Common myeloid progenitor, CD34-positive (primary cell): ENCODE data around the gene PPP1R3E.

ENCODE experiments used
- CTCF ChIA-PET: fragments of 350-600 bp; sonication (Branson Sonifier 250); formaldehyde crosslinking; loops from one replicate; lab custom pipeline; 2021; ENCODE audit warnings: antibody characterized with exemption; lab: Charles Lee
- POLR2A ChIA-PET: fragments of 350-600 bp; sonication (Branson Sonifier 250); formaldehyde crosslinking; loops from one replicate; lab custom pipeline; 2021; ENCODE audit warnings: antibody characterized with exemption; lab: Charles Lee
- DNase-seq, 3 donors: peaks; one replicate each; pipeline versions ENCODE4 v3.0.0 to v3.0.0-alpha.2; 2013
- H3K27ac ChIP-seq, 2 experiments: 1 replicate in 1 of 2; 2 replicates in 1 of 2; pipeline ENCODE4 v1.7.0; 2013; ENCODE audit warnings: inconsistent platforms in 2 of 2, low read length in 2 of 2, mild to moderate bottlenecking in 2 of 2, low read depth in 1 of 2, moderate library complexity in 1 of 2; ENCODE audit not compliant: severe bottlenecking in 2 of 2, insufficient read depth in 1 of 2, poor library complexity in 1 of 2
- H3K27me3 ChIP-seq, 5 experiments: replicated peaks in 2 of 5; 1 replicate in 3 of 5; 2 replicates in 2 of 5; pipeline versions ENCODE4 v1.6.1 to v1.7.0; 2013; ENCODE audit warnings: low read length in 4 of 5, mild to moderate bottlenecking in 2 of 5, moderate library complexity in 2 of 5, inconsistent platforms in 1 of 5; ENCODE audit not compliant: insufficient read depth in 5 of 5, control insufficient read depth in 4 of 5
- H3K36me3 ChIP-seq, 4 experiments: 1 replicate in 2 of 4; 2 replicates in 2 of 4; pipeline versions ENCODE4 v1.6.1 to v1.7.0; 2013; ENCODE audit warnings: low read length in 3 of 4, control low read depth in 1 of 4, mild to moderate bottlenecking in 1 of 4; ENCODE audit not compliant: control insufficient read depth in 4 of 4, insufficient read depth in 4 of 4
- H3K4me1 ChIP-seq, 4 experiments: 1 replicate in 3 of 4; 2 replicates in 1 of 4; pipeline versions ENCODE4 v1.6.1 to v1.7.1; 2013; ENCODE audit warnings: low read length in 3 of 4, mild to moderate bottlenecking in 3 of 4, control low read depth in 1 of 4, inconsistent platforms in 1 of 4, moderate library complexity in 1 of 4; ENCODE audit not compliant: control insufficient read depth in 4 of 4, insufficient read depth in 4 of 4; ENCODE audit errors: control extremely low read depth in 1 of 4
- H3K4me3 ChIP-seq, 7 experiments: 1 replicate in 4 of 7; 2 replicates in 3 of 7; pipeline versions ENCODE4 v1.5.1 to v1.7.0; 2013; ENCODE audit warnings: mild to moderate bottlenecking in 7 of 7, low read length in 6 of 7, moderate library complexity in 6 of 7, inconsistent platforms in 2 of 7, low read depth in 2 of 7, control low read depth in 1 of 7; ENCODE audit not compliant: insufficient read depth in 4 of 7, control insufficient read depth in 1 of 7; ENCODE audit errors: extremely low read depth in 1 of 7
- H3K9me3 ChIP-seq, 5 experiments: 1 replicate in 4 of 5; 2 replicates in 1 of 5; pipeline versions ENCODE4 v1.6.1 to v1.7.1; 2013; ENCODE audit warnings: low read length in 4 of 5, mild to moderate bottlenecking in 2 of 5, inconsistent platforms in 1 of 5, low read depth in 1 of 5, moderate library complexity in 1 of 5; ENCODE audit not compliant: control insufficient read depth in 4 of 5, insufficient read depth in 2 of 5; ENCODE audit errors: control extremely low read depth in 1 of 5
- WGBS: methylation state at CpG from one replicate; pipeline ENCODE4 v1.1.5; 2013; ENCODE audit not compliant: insufficient coverage; 5-methylcytosine and 5-hydroxymethylcytosine counted together

Gene PPP1R3E

GRCh38 chr14:23308721-23309445 lies 6.2 kb upstream of the PPP1R3E start:
- Histone ChIP-seq H3K36me3 (peaks cover 2 to 41% (median 21%) of the 10 kb centered on the region in 4 experiments), H3K27ac (no peak overlapping the region), H3K27me3 (no peaks in the 10 kb centered on the region), H3K4me3 (no peak overlapping the region), H3K9me3 (no peaks in the 10 kb centered on the region), H3K4me1 (peaks cover 6 to 34% (median 29%) of the 10 kb centered on the region in 4 experiments)
- DNase-seq, result no peak
- 92% methylated on average over 9 of the region's 17 CpGs for WGBS
- CTCF ChIA-PET, result interaction anchor here (0.7 to 20.4 kb wide), 3 partner anchors 11 to 44 kb away, joined by 3 to 177 read pairs (median 3); partner anchors contain the start of gene PABPN1
- POLR2A ChIA-PET, result no interaction called here

GRCh38 chr14:23307687-23308644 lies 5.3 kb upstream of the PPP1R3E start:
- Histone ChIP-seq H3K4me1 (peaks cover 6 to 38% (median 33%) of the 10 kb centered on the region in 4 experiments), H3K4me3 (peak overlapping the region in 5 of 7 experiments; percentile 57 to 95 (median 82)), H3K27ac (peak overlapping the region in 1 of 2 experiments; percentile 93), H3K9me3 (no peaks in the 10 kb centered on the region), H3K27me3 (no peaks in the 10 kb centered on the region), H3K36me3 (peaks cover 2 to 41% (median 21%) of the 10 kb centered on the region in 4 experiments)
- ChIA-PET CTCF (interaction anchor here (0.5 to 20.4 kb wide), 7 partner anchors 12 to 43 kb away, joined by 3 to 177 read pairs (median 3); partner anchors contain the start of gene PABPN1), POLR2A (interaction anchor here (0.6 to 2.8 kb wide), 2 partner anchors 13 to 638 kb away, joined by 4 to 13 read pairs; partner anchors contain the start of gene PABPN1)
- 94% methylated on average over 16 of the region's 22 CpGs for WGBS
- no peak for DNase-seq

- no peaks in the 10 kb centered on the region for H3K9me3 ChIP-seq
- H3K4me3 ChIP-seq, result peak overlapping the region; percentile 57 to 95 (median 77)
- POLR2A ChIA-PET, result interaction anchor here (0.6 to 2.8 kb wide), 3 partner anchors 14 to 38 kb away, joined by 3 to 13 read pairs (median 3); partner anchors contain the start of genes HOMEZ and PABPN1
- CTCF ChIA-PET, result interaction anchor here (1.0 to 20.4 kb wide), 7 partner anchors 12 to 42 kb away, joined by 3 to 177 read pairs (median 3); partner anchors contain the start of gene PABPN1
- peak overlapping the region; percentile 72 to 93 for H3K27ac ChIP-seq
- 30% methylated on average over 2 of the region's 5 CpGs for WGBS
- no peaks in the 10 kb centered on the region for H3K27me3 ChIP-seq
- H3K4me1 ChIP-seq, result peaks cover 6 to 45% (median 37%) of the 10 kb centered on the region in 4 experiments
- peaks cover 2 to 36% (median 21%) of the 10 kb centered on the region in 4 experiments for H3K36me3 ChIP-seq
- DNase-seq, result no peak
Observed at GRCh38 chr14:23307146-23307530, 4.5 kb upstream of the PPP1R3E start.

- 0% methylated on average over 17 of the region's 24 CpGs for WGBS
- ChIA-PET POLR2A (interaction anchor here (0.6 to 2.8 kb wide), 3 partner anchors 15 to 37 kb away, joined by 3 to 13 read pairs (median 3); partner anchors contain the start of genes HOMEZ and PABPN1), CTCF (interaction anchor here (1.0 to 20.4 kb wide), 8 partner anchors 11 to 119 kb away, joined by 3 to 177 read pairs (median 3); partner anchors contain the start of gene PABPN1)
- DNase-seq, result peak; percentile 69 to 82 (median 74)
- H3K27ac ChIP-seq, result peak within 1 kb of the TSS; percentile 72 to 93
- no peaks in the 10 kb centered on the region for H3K9me3 ChIP-seq
- H3K4me1 ChIP-seq, result peaks cover 6 to 48% (median 37%) of the 10 kb centered on the region in 4 experiments
- H3K36me3 ChIP-seq, result peaks cover 2 to 32% (median 21%) of the 10 kb centered on the region in 4 experiments
- no peaks in the 10 kb centered on the region for H3K27me3 ChIP-seq
- H3K4me3 ChIP-seq, result peak within 1 kb of the TSS; percentile 57 to 95 (median 77)
Observed at GRCh38 chr14:23306412-23307145, 3.9 kb upstream of the PPP1R3E start, which contains the start of gene BCL2L2. Gene BCL2L2, plus strand, starts transcription at chr14:23306833. Its CDS starts 935 bp downstream, at chr14:23307768.

- 0% methylated on average over 21 of the region's 25 CpGs for WGBS
- no peak for DNase-seq
- peak overlapping the region; percentile 72 to 95 (median 83) for H3K4me3 ChIP-seq
- ChIA-PET CTCF (interaction anchor here (0.8 to 20.4 kb wide), 10 partner anchors 9 to 38 kb away, joined by 3 to 177 read pairs (median 13); partner anchors contain the start of genes HOMEZ and PABPN1), POLR2A (interaction anchor here (1.1 to 3.7 kb wide), 6 partner anchors 15 to 78 kb away, joined by 3 to 38 read pairs (median 6); partner anchors contain the start of genes HOMEZ and PABPN1)
- H3K4me1 ChIP-seq, result peaks cover 16 to 49% (median 40%) of the 10 kb centered on the region in 4 experiments
- no peaks in the 10 kb centered on the region for H3K9me3 ChIP-seq
- H3K36me3 ChIP-seq, result peaks cover under 1 to 24% (median 10%) of the 10 kb centered on the region in 4 experiments
- peak overlapping the region; percentile 47 to 84 for H3K27ac ChIP-seq
- no peaks in the 10 kb centered on the region for H3K27me3 ChIP-seq
Observed at GRCh38 chr14:23301969-23302289, 730 bp downstream of the PPP1R3E start.
